PC-9 (cell line): ENCODE measurements around the gene ABLIM1. TPM values are rescaled to one million over a fixed set of nuclear protein-coding genes. Genes with fewer than 3 reads are reported as not detected.

Experiments
- BruUV-seq: library from RNA; stranded (reverse); fragments of 400-500 nt; replicated peaks from 2 replicates; lab custom pipeline; 2021; lab: Mats Ljungman, UMichigan
- CTCF ChIA-PET: fragments of 300-600 bp; sonication (Branson Sonifier 250); formaldehyde crosslinking; loops from one replicate; lab custom pipeline; 2022; ENCODE audit warnings: antibody characterized with exemption; lab: Charles Lee
- POLR2A ChIA-PET: fragments of 300-600 bp; sonication (Branson Sonifier 250); formaldehyde crosslinking; loops from one replicate; lab custom pipeline; 2022; ENCODE audit warnings: antibody characterized with exemption; ENCODE audit not compliant: unreplicated experiment; lab: Charles Lee
- DNase-seq, 2 experiments: peaks; one replicate each; pipeline versions ENCODE4 v3.0.0 to v3.0.0-alpha.2; 2015 to 2022; ENCODE audit warnings: mixed read lengths in 1 of 2
- H2AFZ ChIP-seq: fragments of 200-600 bp; sonication (generic); 2 replicates; pipeline ENCODE4 v1.8.1; 2017; ENCODE audit warnings: antibody characterized with exemption
- H3F3A ChIP-seq: fragments of 200-600 bp; sonication (generic); 2 replicates; pipeline ENCODE4 v1.8.1; 2017; ENCODE audit warnings: antibody characterized with exemption, mild to moderate bottlenecking, low read depth; ENCODE audit not compliant: insufficient read depth
- H3K27ac ChIP-seq: fragments of 200-600 bp; sonication (generic); 2 replicates; pipeline ENCODE4 v1.6.1; 2016; ENCODE audit warnings: mixed run types
- H3K27me3 ChIP-seq: fragments of 200-600 bp; sonication (generic); 2 replicates; pipeline ENCODE4 v1.6.1; 2016; ENCODE audit warnings: low read depth, mixed run types; ENCODE audit not compliant: insufficient read depth
- H3K36me3 ChIP-seq: fragments of 200-600 bp; sonication (generic); 2 replicates; pipeline ENCODE4 v1.6.1; 2016; ENCODE audit warnings: low read depth, mixed run types
- H3K4me1 ChIP-seq: fragments of 200-600 bp; sonication (generic); replicated peaks from 2 replicates; pipeline ENCODE4 v1.6.1; 2016; ENCODE audit warnings: mixed run types; ENCODE audit not compliant: insufficient read depth
- H3K4me2 ChIP-seq: fragments of 200-600 bp; sonication (generic); 2 replicates; pipeline ENCODE4 v1.6.1; 2017; ENCODE audit warnings: mixed run types
- H3K4me3 ChIP-seq: fragments of 200-600 bp; sonication (generic); 2 replicates; pipeline ENCODE4 v1.6.1; 2016; ENCODE audit warnings: mixed run types
- H3K79me2 ChIP-seq: fragments of 200-600 bp; sonication (generic); 2 replicates; pipeline ENCODE4 v1.6.1; 2017; ENCODE audit warnings: low read depth, mixed run types
- H3K9me2 ChIP-seq: fragments of 200-600 bp; sonication (generic); 2 replicates; pipeline ENCODE4 v1.8.1; 2017; ENCODE audit warnings: mild to moderate bottlenecking; ENCODE audit not compliant: insufficient read depth
- H3K9me3 ChIP-seq: fragments of 200-600 bp; sonication (generic); 2 replicates; pipeline ENCODE4 v1.8.1; 2016; ENCODE audit warnings: low read depth; ENCODE audit not compliant: insufficient read depth
- H4K20me1 ChIP-seq: fragments of 200-600 bp; sonication (generic); 2 replicates; pipeline ENCODE4 v1.8.1; 2017; ENCODE audit not compliant: insufficient read depth
- EZH2 ChIP-seq: fragments of 200-600 bp; sonication (generic); IDR thresholded peaks from 2 replicates; pipeline ENCODE4 v1.8.0; 2017; ENCODE audit warnings: antibody characterized with exemption, low read depth
- intact Hi-C: fragments of 100-400 bp; cut with micrococcal nuclease; formaldehyde crosslinking; loops from one replicate; pipeline ENCODE4 v1.10.0; 2022; ENCODE audit not compliant: unreplicated experiment
- total RNA-seq: library from RNA; stranded (reverse); gene quantifications from 2 replicates; pipeline ENCODE4 v1.2.3, GENCODE V29; 2021
- TF ChIP-seq, protein P1 (sequence below): fragments of 200-600 bp; sonication (generic); conservative IDR thresholded peaks from 2 replicates; pipeline ENCODE4 v1.6.1; 2017; ENCODE audit warnings: mixed run types, antibody characterized with exemption, mild to moderate bottlenecking, moderate library complexity

Gene ABLIM1
- total RNA-seq, 1 experiment from 2014 or later = 68.7 TPM

GRCh38 chr10:114479307-114479706 lies 178.8 kb downstream of the ABLIM1 start:
- Histone ChIP-seq H3K9me2 (no peaks in the 10 kb centered on the region), H3K27me3 (no peaks in the 10 kb centered on the region), H3K79me2 (no peaks in the 10 kb centered on the region), H3K4me3 (no peak overlapping the region), H3F3A (no peaks in the 10 kb centered on the region), H3K4me1 (no peaks in the 10 kb centered on the region), H3K9me3 (no peaks in the 10 kb centered on the region), H3K4me2 (no peak overlapping the region), H3K27ac (no peak overlapping the region), H3K36me3 (no peaks in the 10 kb centered on the region), H4K20me1 (no peaks in the 10 kb centered on the region), H2AFZ (no peak overlapping the region)
- DNase-seq = no peak
- CTCF ChIA-PET = no interaction called here
- intact Hi-C loops = loop anchor here (10.0 kb wide), 1 partner anchor 645 kb away; no protein-coding TSS in a partner anchor
- BruUV-seq = no TSS peak
- POLR2A ChIA-PET = no interaction called here
- no peak for TF ChIP-seq EZH2
- TF ChIP-seq, protein P1, sequence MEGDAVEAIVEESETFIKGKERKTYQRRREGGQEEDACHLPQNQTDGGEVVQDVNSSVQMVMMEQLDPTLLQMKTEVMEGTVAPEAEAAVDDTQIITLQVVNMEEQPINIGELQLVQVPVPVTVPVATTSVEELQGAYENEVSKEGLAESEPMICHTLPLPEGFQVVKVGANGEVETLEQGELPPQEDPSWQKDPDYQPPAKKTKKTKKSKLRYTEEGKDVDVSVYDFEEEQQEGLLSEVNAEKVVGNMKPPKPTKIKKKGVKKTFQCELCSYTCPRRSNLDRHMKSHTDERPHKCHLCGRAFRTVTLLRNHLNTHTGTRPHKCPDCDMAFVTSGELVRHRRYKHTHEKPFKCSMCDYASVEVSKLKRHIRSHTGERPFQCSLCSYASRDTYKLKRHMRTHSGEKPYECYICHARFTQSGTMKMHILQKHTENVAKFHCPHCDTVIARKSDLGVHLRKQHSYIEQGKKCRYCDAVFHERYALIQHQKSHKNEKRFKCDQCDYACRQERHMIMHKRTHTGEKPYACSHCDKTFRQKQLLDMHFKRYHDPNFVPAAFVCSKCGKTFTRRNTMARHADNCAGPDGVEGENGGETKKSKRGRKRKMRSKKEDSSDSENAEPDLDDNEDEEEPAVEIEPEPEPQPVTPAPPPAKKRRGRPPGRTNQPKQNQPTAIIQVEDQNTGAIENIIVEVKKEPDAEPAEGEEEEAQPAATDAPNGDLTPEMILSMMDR = no peak

GRCh38 chr10:114478281-114478680 lies 179.8 kb downstream of the ABLIM1 start:
- Histone ChIP-seq H3K79me2 (no peaks in the 10 kb centered on the region), H3K4me1 (no peaks in the 10 kb centered on the region), H3K9me3 (no peaks in the 10 kb centered on the region), H3F3A (no peaks in the 10 kb centered on the region), H4K20me1 (no peaks in the 10 kb centered on the region), H3K4me3 (no peak overlapping the region), H3K4me2 (no peak overlapping the region), H3K27ac (no peak overlapping the region), H2AFZ (no peak overlapping the region), H3K27me3 (no peaks in the 10 kb centered on the region), H3K36me3 (no peaks in the 10 kb centered on the region), H3K9me2 (no peaks in the 10 kb centered on the region)
- DNase-seq = no peak
- no TSS peak for BruUV-seq
- TF ChIP-seq, protein P1 = no peak
- no peak for TF ChIP-seq EZH2
- intact Hi-C loops = loop anchor here (10.0 kb wide), 1 partner anchor 647 kb away; no protein-coding TSS in a partner anchor
- POLR2A ChIA-PET = interaction anchor here (0.6 kb wide), 1 partner anchor 27 kb away, joined by 5 read pairs; no protein-coding TSS in a partner anchor
- CTCF ChIA-PET = no interaction called here

DNA sequence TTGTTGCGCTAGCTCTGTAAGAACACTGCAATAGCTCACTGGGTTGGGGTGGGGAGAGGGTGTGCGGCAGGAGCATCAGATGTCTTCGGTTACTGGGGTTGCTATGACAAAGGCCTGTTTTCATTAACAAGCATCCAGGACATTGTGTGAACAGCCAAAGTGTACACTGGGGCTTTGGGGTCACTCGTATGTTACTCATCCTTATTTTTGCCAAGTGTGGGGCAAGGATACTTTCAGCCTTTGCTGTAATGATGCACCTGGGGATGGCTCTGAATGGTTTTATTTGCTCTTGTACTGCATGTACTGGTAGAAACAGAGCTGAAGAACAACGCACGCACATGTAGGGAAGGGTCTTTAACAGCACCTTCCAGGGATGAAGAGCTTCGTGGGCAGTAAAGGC lies 180.8 kb downstream of the ABLIM1 start:
- Histone ChIP-seq H4K20me1 (no peaks in the 10 kb centered on the region), H3F3A (no peaks in the 10 kb centered on the region), H3K27ac (no peak overlapping the region), H3K36me3 (no peaks in the 10 kb centered on the region), H3K79me2 (no peaks in the 10 kb centered on the region), H3K4me2 (no peak overlapping the region), H3K4me1 (peaks cover 7% of the 10 kb centered on the region; the same call in 1 of the 2 replicates), H2AFZ (no peak overlapping the region), H3K27me3 (no peaks in the 10 kb centered on the region), H3K9me2 (no peaks in the 10 kb centered on the region), H3K9me3 (no peaks in the 10 kb centered on the region), H3K4me3 (no peak overlapping the region)
- intact Hi-C loops = loop anchor here (10.0 kb wide), 1 partner anchor 648 kb away; no protein-coding TSS in a partner anchor
- BruUV-seq = no TSS peak
- ChIA-PET CTCF (no interaction called here), POLR2A (no interaction called here)
- no peak for DNase-seq
- no peak for TF ChIP-seq EZH2
- TF ChIP-seq, protein P1 = no peak
